GM12872 (cell line): ENCODE measurements around the gene FASTK.

Experiments
- TF ChIP-seq, protein P1 (sequence below): IDR thresholded peaks from 3 replicates; pipeline ENCODE4 v1.5.1; 2011; ENCODE audit warnings: low read depth, mild to moderate bottlenecking, low read length, moderate library complexity; ENCODE audit not compliant: insufficient read depth

The FASTK gene

DNA sequence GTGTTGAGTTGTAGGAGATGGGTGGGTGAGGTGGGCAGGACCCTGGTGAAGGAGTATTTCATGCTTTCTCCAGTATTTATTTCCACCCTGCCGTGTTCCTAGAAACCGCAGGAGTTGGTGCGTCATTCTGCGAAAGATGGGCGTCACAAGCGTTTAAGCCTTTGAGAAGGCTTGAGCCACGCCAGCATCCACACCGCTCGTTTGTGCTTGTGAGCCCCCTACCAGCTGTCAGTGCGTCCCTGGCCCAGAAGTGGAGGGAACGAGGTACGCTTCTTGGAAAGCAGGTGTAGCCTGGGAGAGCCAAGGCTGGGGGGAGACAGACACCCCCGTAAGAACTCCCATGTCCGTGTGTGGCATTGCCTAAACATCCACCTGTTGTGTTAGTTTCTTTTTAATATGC lies 11.4 kb upstream of the FASTK start:
- TF ChIP-seq, protein P1, sequence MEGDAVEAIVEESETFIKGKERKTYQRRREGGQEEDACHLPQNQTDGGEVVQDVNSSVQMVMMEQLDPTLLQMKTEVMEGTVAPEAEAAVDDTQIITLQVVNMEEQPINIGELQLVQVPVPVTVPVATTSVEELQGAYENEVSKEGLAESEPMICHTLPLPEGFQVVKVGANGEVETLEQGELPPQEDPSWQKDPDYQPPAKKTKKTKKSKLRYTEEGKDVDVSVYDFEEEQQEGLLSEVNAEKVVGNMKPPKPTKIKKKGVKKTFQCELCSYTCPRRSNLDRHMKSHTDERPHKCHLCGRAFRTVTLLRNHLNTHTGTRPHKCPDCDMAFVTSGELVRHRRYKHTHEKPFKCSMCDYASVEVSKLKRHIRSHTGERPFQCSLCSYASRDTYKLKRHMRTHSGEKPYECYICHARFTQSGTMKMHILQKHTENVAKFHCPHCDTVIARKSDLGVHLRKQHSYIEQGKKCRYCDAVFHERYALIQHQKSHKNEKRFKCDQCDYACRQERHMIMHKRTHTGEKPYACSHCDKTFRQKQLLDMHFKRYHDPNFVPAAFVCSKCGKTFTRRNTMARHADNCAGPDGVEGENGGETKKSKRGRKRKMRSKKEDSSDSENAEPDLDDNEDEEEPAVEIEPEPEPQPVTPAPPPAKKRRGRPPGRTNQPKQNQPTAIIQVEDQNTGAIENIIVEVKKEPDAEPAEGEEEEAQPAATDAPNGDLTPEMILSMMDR = no peak

DNA sequence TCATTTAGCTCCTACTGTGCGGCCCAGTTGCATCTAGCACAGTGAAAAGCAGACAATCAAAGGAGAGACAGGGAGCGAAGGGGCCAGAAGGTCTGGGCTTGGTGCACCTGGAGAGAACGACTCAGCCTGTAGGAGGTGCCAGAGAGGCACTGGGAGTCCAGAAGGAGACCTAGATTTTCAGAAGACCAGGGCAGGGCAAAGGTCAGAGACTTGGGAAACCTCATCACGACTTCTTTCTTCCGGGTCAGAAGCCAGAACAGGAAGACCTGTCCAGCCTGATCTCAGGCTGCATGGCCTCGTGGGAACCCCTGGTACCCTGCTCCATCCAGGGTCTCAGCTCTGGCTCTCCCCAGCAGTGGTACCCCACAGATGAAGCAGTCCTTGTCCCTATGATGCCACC lies 10.8 kb upstream of the FASTK start:
- TF ChIP-seq, protein P1 = peak; percentile 83

DNA sequence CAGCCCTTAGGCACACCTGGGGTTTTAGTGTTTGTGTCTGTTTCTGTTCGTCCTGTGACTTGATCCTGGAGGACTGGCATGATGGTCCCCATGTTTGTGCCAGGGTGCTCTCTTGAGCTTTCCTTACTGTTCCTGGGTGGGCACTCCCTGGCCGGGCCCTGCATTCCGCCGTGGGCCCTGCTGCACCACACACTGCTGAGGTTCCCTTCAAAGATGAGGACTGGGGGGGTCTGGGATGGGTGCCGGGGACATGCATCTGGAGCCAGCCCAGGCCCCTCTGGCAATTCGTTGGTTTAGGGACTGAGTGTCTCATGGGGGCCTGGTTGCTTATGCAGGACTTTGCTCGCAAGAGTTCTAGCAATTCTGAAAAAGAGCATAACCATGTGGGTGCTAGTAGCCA lies 10.4 kb upstream of the FASTK start:
- TF ChIP-seq, protein P1 = no peak

GRCh38 chr7:151089893-151090730 lies 9.5 kb upstream of the FASTK start:
- TF ChIP-seq, protein P1 = no peak

GRCh38 chr7:151088856-151089699 lies 8.5 kb upstream of the FASTK start:
- TF ChIP-seq, protein P1 = no peak

DNA sequence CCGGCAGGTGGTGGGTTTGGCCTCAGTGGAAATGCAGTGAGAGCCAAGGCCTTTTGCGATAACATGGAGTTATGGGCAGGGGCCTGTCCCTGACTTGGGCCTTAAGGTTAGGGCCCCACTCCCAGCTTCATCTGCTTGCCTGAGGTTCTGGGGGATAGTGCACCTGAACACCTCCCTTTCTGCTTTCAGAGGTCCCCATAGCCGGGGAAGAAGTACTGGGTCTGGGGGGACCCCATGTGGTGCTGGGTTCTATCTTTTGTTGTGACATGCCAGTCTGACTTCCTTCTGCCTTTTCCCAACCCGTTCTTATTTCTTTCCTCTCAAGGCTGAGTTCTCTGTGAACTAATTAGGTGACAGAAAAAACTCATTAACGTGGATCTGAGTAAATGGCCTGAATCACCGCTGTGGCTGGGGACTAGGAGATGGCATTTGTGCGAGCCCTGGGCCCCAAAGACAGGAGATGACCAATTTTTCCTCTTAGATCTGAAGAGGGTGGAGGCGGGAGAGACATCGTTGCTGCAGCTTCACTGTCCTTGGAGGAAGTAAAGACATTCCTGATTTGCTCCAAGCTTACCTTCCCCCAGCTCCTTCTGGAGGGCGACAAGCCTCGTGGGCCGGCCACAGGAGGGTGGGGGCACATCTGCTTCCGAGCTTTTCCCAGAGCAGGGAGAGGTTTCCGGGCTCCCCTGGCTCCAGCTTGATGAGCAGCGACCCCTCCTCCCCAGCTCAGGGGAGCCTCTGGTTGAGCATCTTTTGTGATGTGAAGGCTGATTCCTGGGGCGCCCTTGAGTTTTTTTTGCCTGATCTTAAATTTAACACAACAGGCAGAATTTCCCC lies 7.6 kb upstream of the FASTK start:
- TF ChIP-seq, protein P1 = no peak
